Adrenal gland (tissue), 12 donors: Measurements from ENCODE around the gene GBGT1. TPM values are rescaled to one million over a fixed set of nuclear protein-coding genes. Genes with fewer than 3 reads are reported as not detected.

ENCODE experiments used
- DNase-seq, 7 donors: peaks; one replicate each; pipeline ENCODE4 v3.0.0-alpha.2; 2019 to 2020
- H3K27ac ChIP-seq, 5 donors: fragments of 200-600 bp; sonication (generic) in 4 of 5; 1 replicate in 3 of 5; 2 replicates in 2 of 5; pipeline versions ENCODE4 v1.5.1 to v1.8.0; 2016 to 2020; ENCODE audit warnings: mild to moderate bottlenecking in 1 of 5
- H3K27me3 ChIP-seq: fragments of 200-600 bp; 2 replicates; pipeline ENCODE4 v1.8.0; 2021
- H3K36me3 ChIP-seq, 2 donors: fragments of 200-600 bp; replicated peaks in 1 of 2; 1 replicate in 1 of 2; 2 replicates in 1 of 2; pipeline versions ENCODE4 v1.5.1 to v1.8.0; 2018 to 2022
- H3K4me1 ChIP-seq, 2 donors: fragments of 200-600 bp; replicated peaks in 1 of 2; 1 replicate in 1 of 2; 2 replicates in 1 of 2; pipeline versions ENCODE4 v1.5.1 to v1.8.0; 2018 to 2021
- H3K4me3 ChIP-seq, 4 donors: fragments of 200-600 bp; sonication (generic) in 3 of 4; one replicate each; pipeline ENCODE4 v1.5.1; 2016 to 2018
- H3K9me3 ChIP-seq, 3 donors: fragments of 200-600 bp; sonication (generic) in 1 of 3; replicated peaks in 1 of 3; 1 replicate in 2 of 3; 2 replicates in 1 of 3; pipeline versions ENCODE4 v1.5.1 to v1.8.0; 2016 to 2021
- CTCF ChIP-seq, 6 experiments: fragments of 450-650 bp in 4 of 6; fragments of 200-600 bp in 2 of 6; sonication (generic) in 1 of 6; IDR thresholded peaks; 1 replicate in 5 of 6; 2 replicates in 1 of 6; pipeline versions ENCODE4 v1.5.1 to v1.8.0; 2016 to 2021; ENCODE audit warnings: antibody characterized with exemption in 6 of 6, mild to moderate bottlenecking in 2 of 6, moderate library complexity in 1 of 6
- POLR2A ChIP-seq, 2 donors: fragments of 450-650 bp; IDR thresholded peaks; one replicate each; pipeline ENCODE4 v1.6.1; 2017; ENCODE audit warnings: antibody characterized with exemption in 2 of 2, mild to moderate bottlenecking in 2 of 2, moderate library complexity in 1 of 2
- WGBS, 4 donors: extraction: QIAGEN DNeasy Blood & Tissue Kit in 2 of 4; methylation state at CpG; one replicate each; pipeline versions ENCODE4 v1.1.5 to v1.1.7; 2013 to 2017; 5-methylcytosine and 5-hydroxymethylcytosine counted together
- intact Hi-C, 2 donors: fragments of 100-400 bp; cut with DNase I; formaldehyde crosslinking; loops; one replicate each; pipeline versions ENCODE4 v1.14.1 to v1.15.0; 2022 to 2023
- polyA plus RNA-seq, 3 donors: library from polyadenylated mRNA; stranded (reverse); fragments of 200-250 nt in 2 of 3; fragments of 350-450 nt in 1 of 3; fragmentation: Illumina TruSeq in 1 of 3; extraction: RNeasy Lipid Tissue Mini Kit (QIAGEN cat#74804) in 1 of 3; gene quantifications; one replicate each; pipeline ENCODE4 v1.2.3, GENCODE V29; 2013 to 2014
- total RNA-seq, 9 donors: library from RNA; depleted of rRNA in 4 of 9; stranded (reverse); fragments of >200 nt in 4 of 9; fragments of 120-200 nt in 1 of 9; fragmentation: NEBNext Ultra II Directional in 1 of 9; extraction: Animal tissue kit (Norgen Biotek cat#: 25700) in 1 of 9; gene quantifications; one replicate each; pipeline versions ENCODE4 v1.1.0 to v1.2.4, GENCODE V29; 2013 to 2023
- donor health status: healthy with polysubstance abuse.
- donor health status: Bipolar disorder and iron deficiency.
- donor health status: DM: yes; HTN: yes; CAD: no.
- donor health status: DM: no; HTN: no; CAD: no.
- donor health status: DM: no; HTN: no; CAD: no.
- donor health status: DM: yes; HTN: yes; CAD: no.

The GBGT1 gene
- total and polyA plus RNA-seq, 12 donors: 3.5 to 67.5 (median 29.2) TPM

- DNase-seq: peak in 1 of 7 donors; percentile 24
- Histone ChIP-seq H3K4me3 (no peak overlapping the region), H3K36me3 (no peaks in the 10 kb centered on the region), H3K27ac (peak overlapping the region in 3 of 5 donors; percentile 10 to 67 (median 62)), H3K27me3 (no peaks in the 10 kb centered on the region), H3K9me3 (no peaks in the 10 kb centered on the region), H3K4me1 (peaks cover 42 to 61% of the 10 kb centered on the region in 2 donors)
- intact Hi-C loops: loop anchor here in 1 of 2 donors (10.0 kb wide), 1 partner anchor 96 kb away; no protein-coding TSS in a partner anchor
- TF ChIP-seq CTCF (IDR thresholded peaks at IDR 0.05): no peak
- no peak for TF ChIP-seq POLR2A (IDR thresholded peaks at IDR 0.05)
- 89 to 96% (median 90%) methylated on average over 5 to 14 of the region's 14 CpGs for WGBS, 4 donors
These were observed 23.1 kb downstream of the GBGT1 start for GRCh38 chr9:133140606-133141005.

- Histone ChIP-seq H3K4me1 (peaks cover 47 to 65% of the 10 kb centered on the region in 2 donors), H3K36me3 (no peaks in the 10 kb centered on the region), H3K27ac (peak overlapping the region in 2 of 5 donors; percentile 62 to 67), H3K4me3 (no peak overlapping the region), H3K27me3 (no peaks in the 10 kb centered on the region), H3K9me3 (no peaks in the 10 kb centered on the region)
- DNase-seq: peak in 1 of 7 donors; percentile 17
- no peak for TF ChIP-seq CTCF (IDR thresholded peaks at IDR 0.05)
- TF ChIP-seq POLR2A (IDR thresholded peaks at IDR 0.05): no peak
- WGBS, 4 donors: 78 to 83% (median 81%) methylated on average over 1 to 4 of the region's 4 CpGs
- intact Hi-C loops: loop anchor here in 1 of 2 donors (10.0 kb wide), 1 partner anchor 95 kb away; no protein-coding TSS in a partner anchor
These were observed 23.6 kb downstream of the GBGT1 start for GRCh38 chr9:133140174-133140505.

- Histone ChIP-seq H3K4me3 (no peak overlapping the region), H3K27ac (peak overlapping the region in 2 of 5 donors; percentile 62 to 67), H3K27me3 (no peaks in the 10 kb centered on the region), H3K4me1 (peaks cover 49 to 66% of the 10 kb centered on the region in 2 donors), H3K36me3 (no peaks in the 10 kb centered on the region), H3K9me3 (no peaks in the 10 kb centered on the region)
- WGBS, 4 donors: 79 to 91% (median 83%) methylated on average over 13 to 24 of the region's 24 CpGs
- TF ChIP-seq CTCF (IDR thresholded peaks at IDR 0.05): no peak
- no peak for TF ChIP-seq POLR2A (IDR thresholded peaks at IDR 0.05)
- intact Hi-C loops: loop anchor here in 1 of 2 donors (10.0 kb wide), 1 partner anchor 95 kb away; no protein-coding TSS in a partner anchor
- peak in 3 of 7 donors; percentile 41 to 70 (median 46) for DNase-seq
These were observed 24.2 kb downstream of the GBGT1 start for GRCh38 chr9:133139246-133140173.

GRCh38 chr9:133137451-133138231 lies 26.1 kb downstream of the GBGT1 start:
- Histone ChIP-seq H3K4me1 (peaks cover 60 to 69% of the 10 kb centered on the region in 2 donors), H3K27ac (peak overlapping the region in 4 of 5 donors; percentile 9 to 62 (median 50)), H3K36me3 (no peaks in the 10 kb centered on the region), H3K4me3 (no peak overlapping the region), H3K27me3 (no peaks in the 10 kb centered on the region), H3K9me3 (no peaks in the 10 kb centered on the region)
- intact Hi-C loops: no loop called here
- peak in 4 of 7 donors; percentile 26 to 61 (median 44) for DNase-seq
- TF ChIP-seq CTCF (IDR thresholded peaks at IDR 0.05) (no peak), POLR2A (IDR thresholded peaks at IDR 0.05) (no peak)
- WGBS, 4 donors: 77 to 95% (median 84%) methylated on average over 6 to 16 of the region's 16 CpGs
